Natural killer cell (primary cell): Measurements from ENCODE around the gene NCEH1. TPM values are rescaled to one million over a fixed set of nuclear protein-coding genes. Genes with fewer than 3 reads are reported as not detected.
A peak's percentile ranks its signal among the peaks of the same experiment; 100 is the strongest.

Source experiments
- ATAC-seq, 3 donors: fragments of 150-1000 bp in 2 of 3; fragments of 200-7000 bp in 1 of 3; cut with Tn5 transposase; 1 replicate in 1 of 3; 2 replicates in 2 of 3; pipeline ENCODE4 v1.10.0; 2021; ENCODE audit warnings: mild to moderate bottlenecking in 2 of 3, moderate library complexity in 2 of 3
- DNase-seq, 2 donors: peaks; one replicate each; pipeline versions ENCODE4 v3.0.0 to v3.0.0-alpha.2; 2013 to 2021; ENCODE audit warnings: mixed read lengths in 1 of 2
- H3K27ac ChIP-seq: one replicate; pipeline ENCODE4 v1.5.1; 2013; ENCODE audit warnings: mild to moderate bottlenecking, low read length
- H3K27me3 ChIP-seq: one replicate; pipeline ENCODE4 v1.6.1; 2013; ENCODE audit warnings: low read length; ENCODE audit not compliant: control insufficient read depth, insufficient read depth
- H3K36me3 ChIP-seq: one replicate; pipeline ENCODE4 v1.6.1; 2013; ENCODE audit warnings: low read length; ENCODE audit not compliant: control insufficient read depth, insufficient read depth
- H3K4me1 ChIP-seq: one replicate; pipeline ENCODE4 v1.6.1; 2013; ENCODE audit warnings: low read length; ENCODE audit not compliant: control insufficient read depth, insufficient read depth
- H3K4me3 ChIP-seq: one replicate; pipeline ENCODE4 v1.5.1; 2013; ENCODE audit warnings: low read length
- H3K9me3 ChIP-seq: one replicate; pipeline ENCODE4 v1.6.1; 2013; ENCODE audit warnings: low read length; ENCODE audit not compliant: control insufficient read depth, insufficient read depth
- H3K27ac Mint-ChIP-seq, 2 donors: one replicate each; pipeline ENCODE4 v1.8.0; 2022; ENCODE audit warnings: mild to moderate bottlenecking in 2 of 2, mixed read lengths in 2 of 2, moderate library complexity in 1 of 2
- H3K27me3 Mint-ChIP-seq, 2 donors: one replicate each; pipeline ENCODE4 v1.8.0; 2022; ENCODE audit warnings: low read depth in 2 of 2, mixed read lengths in 2 of 2
- H3K36me3 Mint-ChIP-seq: one replicate; pipeline ENCODE4 v1.8.0; 2022; ENCODE audit warnings: mixed read lengths
- H3K4me1 Mint-ChIP-seq, 2 donors: one replicate each; pipeline ENCODE4 v1.8.0; 2022; ENCODE audit warnings: mixed read lengths in 2 of 2
- H3K4me3 Mint-ChIP-seq: one replicate; pipeline ENCODE4 v1.8.0; 2022; ENCODE audit warnings: mild to moderate bottlenecking, moderate library complexity, mixed read lengths
- H3K9me3 Mint-ChIP-seq, 2 donors: one replicate each; pipeline ENCODE4 v1.8.0; 2022; ENCODE audit warnings: mixed read lengths in 2 of 2
- WGBS: methylation state at CpG from one replicate; pipeline ENCODE4 v1.1.7; 2013; ENCODE audit warnings: missing lambda C conversion rate; ENCODE audit not compliant: insufficient coverage; 5-methylcytosine and 5-hydroxymethylcytosine counted together
- intact Hi-C: fragments of 100-400 bp; cut with micrococcal nuclease; formaldehyde crosslinking; loops from one replicate; pipeline ENCODE4 v1.14.2; 2022
- total RNA-seq, 4 donors: library from RNA; stranded (reverse); fragments of 120-200 nt in 1 of 4; gene quantifications; one replicate each; pipeline versions ENCODE4 v1.2.3 to v1.2.4, GENCODE V29; 2013 to 2022
- TF ChIP-seq, protein P1 (sequence below): fragments of 200-600 bp; IDR thresholded peaks from one replicate; pipeline ENCODE4 v1.8.0; 2022; ENCODE audit warnings: antibody characterized with exemption

Gene NCEH1
- total RNA-seq, 3 donors from 2014 or later (not counting 1 experiment from before 2014, with no cell fraction given): 3.5 to 6.8 (median 5.3) TPM

DNA sequence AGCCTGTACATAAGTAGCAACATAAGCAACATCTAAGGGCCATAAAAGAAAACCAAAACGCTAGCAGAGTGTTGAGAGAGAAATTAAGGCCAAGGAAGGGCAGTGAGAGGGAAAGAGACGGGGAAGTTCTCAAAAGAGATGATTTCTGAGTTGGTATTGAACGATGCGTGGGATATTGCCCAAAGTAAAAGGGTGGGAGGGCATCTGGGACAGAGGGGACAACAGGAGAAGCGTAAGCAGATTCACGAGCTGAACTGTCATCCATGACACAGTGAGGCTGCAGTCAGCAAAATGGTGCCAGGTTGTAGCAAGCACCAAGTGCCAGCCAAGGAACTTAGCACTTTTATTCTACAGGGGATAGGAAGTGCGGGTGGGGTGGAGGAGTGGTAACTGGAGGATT lies 11.8 kb downstream of the NCEH1 start:
- H3K9me3 Mint-ChIP-seq: no peaks in the 10 kb centered on the region
- Histone ChIP-seq H3K9me3 (no peaks in the 10 kb centered on the region), H3K27ac (no peak overlapping the region), H3K4me1 (peaks cover 6% of the 10 kb centered on the region), H3K4me3 (no peak overlapping the region), H3K27me3 (no peaks in the 10 kb centered on the region), H3K36me3 (no peaks in the 10 kb centered on the region)
- intact Hi-C loops: no loop called here
- no peaks in the 10 kb centered on the region for H3K27me3 Mint-ChIP-seq
- TF ChIP-seq, protein P1, sequence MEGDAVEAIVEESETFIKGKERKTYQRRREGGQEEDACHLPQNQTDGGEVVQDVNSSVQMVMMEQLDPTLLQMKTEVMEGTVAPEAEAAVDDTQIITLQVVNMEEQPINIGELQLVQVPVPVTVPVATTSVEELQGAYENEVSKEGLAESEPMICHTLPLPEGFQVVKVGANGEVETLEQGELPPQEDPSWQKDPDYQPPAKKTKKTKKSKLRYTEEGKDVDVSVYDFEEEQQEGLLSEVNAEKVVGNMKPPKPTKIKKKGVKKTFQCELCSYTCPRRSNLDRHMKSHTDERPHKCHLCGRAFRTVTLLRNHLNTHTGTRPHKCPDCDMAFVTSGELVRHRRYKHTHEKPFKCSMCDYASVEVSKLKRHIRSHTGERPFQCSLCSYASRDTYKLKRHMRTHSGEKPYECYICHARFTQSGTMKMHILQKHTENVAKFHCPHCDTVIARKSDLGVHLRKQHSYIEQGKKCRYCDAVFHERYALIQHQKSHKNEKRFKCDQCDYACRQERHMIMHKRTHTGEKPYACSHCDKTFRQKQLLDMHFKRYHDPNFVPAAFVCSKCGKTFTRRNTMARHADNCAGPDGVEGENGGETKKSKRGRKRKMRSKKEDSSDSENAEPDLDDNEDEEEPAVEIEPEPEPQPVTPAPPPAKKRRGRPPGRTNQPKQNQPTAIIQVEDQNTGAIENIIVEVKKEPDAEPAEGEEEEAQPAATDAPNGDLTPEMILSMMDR: no peak
- WGBS: 87% methylated on average over 7 of the region's 7 CpGs
- H3K4me3 Mint-ChIP-seq: no peak overlapping the region
- H3K36me3 Mint-ChIP-seq: no peaks in the 10 kb centered on the region
- peaks cover 20 to 28% of the 10 kb centered on the region in 2 donors for H3K4me1 Mint-ChIP-seq
- DNase-seq: no peak
- no peak for ATAC-seq
- peak overlapping the region in 1 of 2 donors; percentile 0 for H3K27ac Mint-ChIP-seq

- no peaks in the 10 kb centered on the region for H3K27me3 Mint-ChIP-seq
- intact Hi-C loops: no loop called here
- no peak overlapping the region for H3K4me3 Mint-ChIP-seq
- H3K36me3 Mint-ChIP-seq: no peaks in the 10 kb centered on the region
- ATAC-seq (no peak), DNase-seq (no peak)
- Histone ChIP-seq H3K36me3 (no peaks in the 10 kb centered on the region), H3K27ac (no peak overlapping the region), H3K4me1 (peaks cover 6% of the 10 kb centered on the region), H3K27me3 (no peaks in the 10 kb centered on the region), H3K4me3 (no peak overlapping the region), H3K9me3 (no peaks in the 10 kb centered on the region)
- peak overlapping the region in 1 of 2 donors; percentile 0 for H3K27ac Mint-ChIP-seq
- 61% methylated on average over 5 of the region's 6 CpGs for WGBS
- no peaks in the 10 kb centered on the region for H3K9me3 Mint-ChIP-seq
- TF ChIP-seq, protein P1: no peak
- peaks cover 24 to 28% of the 10 kb centered on the region in 2 donors for H3K4me1 Mint-ChIP-seq
These were observed 12.2 kb downstream of the NCEH1 start for GRCh38 chr3:172698631-172699030.

DNA sequence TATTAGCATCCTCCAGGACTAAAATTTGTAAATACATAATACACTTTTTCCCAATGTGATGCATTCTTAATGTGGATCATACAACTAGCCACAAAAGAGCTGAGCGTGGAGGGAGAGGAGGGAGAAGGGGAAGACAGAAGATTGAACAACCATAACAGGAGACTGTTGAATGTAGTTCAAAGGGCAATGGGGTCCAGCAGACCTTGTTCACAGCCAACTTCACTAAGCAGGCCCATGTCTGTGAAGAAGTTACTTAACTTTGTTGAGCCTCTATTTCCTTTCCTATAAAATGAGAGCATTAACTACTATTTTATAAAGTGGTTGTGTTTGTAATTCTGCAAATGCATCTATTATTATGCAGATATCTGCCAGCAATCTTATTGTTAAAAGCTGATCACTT lies 13.3 kb downstream of the NCEH1 start:
- Histone ChIP-seq H3K27me3 (no peaks in the 10 kb centered on the region), H3K36me3 (no peaks in the 10 kb centered on the region), H3K4me1 (peaks cover 6% of the 10 kb centered on the region), H3K27ac (no peak overlapping the region), H3K9me3 (no peaks in the 10 kb centered on the region), H3K4me3 (no peak overlapping the region)
- DNase-seq (no peak), ATAC-seq (no peak)
- no peaks in the 10 kb centered on the region for H3K36me3 Mint-ChIP-seq
- H3K4me3 Mint-ChIP-seq: no peak overlapping the region
- H3K9me3 Mint-ChIP-seq: no peaks in the 10 kb centered on the region
- H3K27me3 Mint-ChIP-seq: no peaks in the 10 kb centered on the region
- TF ChIP-seq, protein P1: no peak
- intact Hi-C loops: no loop called here
- 100% methylated on average over 1 of the region's 1 CpG for WGBS
- no peak overlapping the region for H3K27ac Mint-ChIP-seq
- H3K4me1 Mint-ChIP-seq: peaks cover 33 to 37% of the 10 kb centered on the region in 2 donors

DNA sequence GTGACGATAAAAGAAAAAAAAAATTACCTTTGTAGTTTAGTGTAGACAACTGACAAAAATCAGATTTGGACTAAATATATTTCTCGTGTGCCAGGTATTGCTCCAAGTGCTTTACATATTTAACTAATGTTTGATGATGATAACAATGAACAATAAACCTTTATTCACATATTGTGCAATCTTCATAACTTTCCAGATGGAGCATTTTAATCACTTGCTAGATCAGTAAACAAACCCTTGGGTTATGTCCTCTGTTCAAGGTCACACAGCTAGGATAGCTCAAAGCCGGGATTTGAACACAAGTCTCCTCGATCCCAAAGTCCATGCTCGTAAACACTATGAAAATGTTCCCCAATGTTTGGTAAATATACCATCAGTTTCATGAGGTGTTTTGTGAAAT lies 14.5 kb downstream of the NCEH1 start:
- Histone ChIP-seq H3K4me1 (peaks cover 11% of the 10 kb centered on the region), H3K36me3 (no peaks in the 10 kb centered on the region), H3K4me3 (no peak overlapping the region), H3K9me3 (no peaks in the 10 kb centered on the region), H3K27me3 (no peaks in the 10 kb centered on the region), H3K27ac (no peak overlapping the region)
- H3K4me3 Mint-ChIP-seq: no peak overlapping the region
- H3K9me3 Mint-ChIP-seq: no peaks in the 10 kb centered on the region
- no peak overlapping the region for H3K27ac Mint-ChIP-seq
- no peaks in the 10 kb centered on the region for H3K36me3 Mint-ChIP-seq
- intact Hi-C loops: no loop called here
- no peaks in the 10 kb centered on the region for H3K27me3 Mint-ChIP-seq
- no peak for ATAC-seq
- TF ChIP-seq, protein P1: no peak
- WGBS: 100% methylated on average over 4 of the region's 5 CpGs
- peaks cover 30 to 31% of the 10 kb centered on the region in 2 donors for H3K4me1 Mint-ChIP-seq
- no peak for DNase-seq
